ENCODE measurements around the gene APRT. TPM values are rescaled to one million over a fixed set of nuclear protein-coding genes. Genes with fewer than 3 reads are reported as not detected.

APRT gene
- total RNA-seq, 2 experiments from 2014 or later, result 153 to 154 TPM

DNA sequence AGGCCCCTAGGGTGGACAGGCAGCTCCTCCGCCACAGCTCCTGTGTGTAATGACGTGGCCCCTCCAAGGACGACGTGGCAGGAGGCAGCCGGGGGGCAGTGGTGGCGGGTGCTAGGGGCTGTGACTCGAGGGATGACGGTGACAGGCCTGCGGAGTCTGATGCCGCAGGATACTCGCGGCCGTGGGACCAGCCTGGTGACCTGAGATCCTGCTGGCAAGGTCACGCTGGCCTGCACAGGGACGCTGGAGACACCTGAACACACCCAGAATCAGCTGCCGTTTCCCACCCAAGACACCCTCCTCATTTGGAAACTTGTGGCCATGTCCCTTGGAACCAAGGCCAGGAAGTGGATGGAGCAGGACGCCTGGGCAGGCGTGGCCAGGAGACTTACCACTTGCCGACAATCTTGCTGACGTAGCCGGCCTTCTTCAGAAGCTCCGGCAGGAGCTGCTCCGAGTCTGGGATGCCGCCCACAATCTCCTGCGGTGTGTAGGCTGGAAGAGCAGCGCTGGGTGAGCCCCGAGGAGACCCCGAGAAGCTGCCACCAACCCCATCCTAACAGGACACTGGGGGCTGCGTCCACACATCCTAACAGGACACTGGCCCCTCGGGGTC is 29.0 kb upstream of the APRT start:
- Mint-ChIP-seq H3K4me1 (ENCODE audit: low read depth) (no peaks in the 10 kb centered on the region), H3K27ac (no peak overlapping the region), H3K4me3 (no peak overlapping the region), H3K9me3 (no peaks in the 10 kb centered on the region), H3K36me3 (ENCODE audit: low read depth) (peaks cover 10% of the 10 kb centered on the region), H3K27me3 (no peaks in the 10 kb centered on the region)
- intact Hi-C loops (cut with DNase I, micrococcal nuclease), result no loop called here
- H3K36me3 ChIP-seq (ENCODE audit: insufficient read depth, low read length), result peaks cover 27% of the 10 kb centered on the region
- TF ChIP-seq, protein P1, sequence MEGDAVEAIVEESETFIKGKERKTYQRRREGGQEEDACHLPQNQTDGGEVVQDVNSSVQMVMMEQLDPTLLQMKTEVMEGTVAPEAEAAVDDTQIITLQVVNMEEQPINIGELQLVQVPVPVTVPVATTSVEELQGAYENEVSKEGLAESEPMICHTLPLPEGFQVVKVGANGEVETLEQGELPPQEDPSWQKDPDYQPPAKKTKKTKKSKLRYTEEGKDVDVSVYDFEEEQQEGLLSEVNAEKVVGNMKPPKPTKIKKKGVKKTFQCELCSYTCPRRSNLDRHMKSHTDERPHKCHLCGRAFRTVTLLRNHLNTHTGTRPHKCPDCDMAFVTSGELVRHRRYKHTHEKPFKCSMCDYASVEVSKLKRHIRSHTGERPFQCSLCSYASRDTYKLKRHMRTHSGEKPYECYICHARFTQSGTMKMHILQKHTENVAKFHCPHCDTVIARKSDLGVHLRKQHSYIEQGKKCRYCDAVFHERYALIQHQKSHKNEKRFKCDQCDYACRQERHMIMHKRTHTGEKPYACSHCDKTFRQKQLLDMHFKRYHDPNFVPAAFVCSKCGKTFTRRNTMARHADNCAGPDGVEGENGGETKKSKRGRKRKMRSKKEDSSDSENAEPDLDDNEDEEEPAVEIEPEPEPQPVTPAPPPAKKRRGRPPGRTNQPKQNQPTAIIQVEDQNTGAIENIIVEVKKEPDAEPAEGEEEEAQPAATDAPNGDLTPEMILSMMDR (IDR thresholded peaks at IDR 0.05), result no peak
- ChIA-PET POLR2A (no interaction called here), CTCF (no interaction called here)
- H3K4me3 ChIP-seq (ENCODE audit: low read length), result no peak overlapping the region
- H3K27ac ChIP-seq (ENCODE audit: low read depth in 1 of 2, low read length in 2 of 2), result no peak overlapping the region
- H3K4me1 ChIP-seq (ENCODE audit: insufficient read depth, low read length), result no peaks in the 10 kb centered on the region
- no peak for DNase-seq
- no peaks in the 10 kb centered on the region for H3K27me3 ChIP-seq (ENCODE audit: control insufficient read depth in 1 of 2, insufficient read depth in 2 of 2, low read length in 2 of 2)
- H3K9me3 ChIP-seq (ENCODE audit: control insufficient read depth in 1 of 2, insufficient read depth in 1 of 2, low read length in 2 of 2), result no peaks in the 10 kb centered on the region
- no peak for ATAC-seq (ENCODE audit: poor library complexity)

DNA sequence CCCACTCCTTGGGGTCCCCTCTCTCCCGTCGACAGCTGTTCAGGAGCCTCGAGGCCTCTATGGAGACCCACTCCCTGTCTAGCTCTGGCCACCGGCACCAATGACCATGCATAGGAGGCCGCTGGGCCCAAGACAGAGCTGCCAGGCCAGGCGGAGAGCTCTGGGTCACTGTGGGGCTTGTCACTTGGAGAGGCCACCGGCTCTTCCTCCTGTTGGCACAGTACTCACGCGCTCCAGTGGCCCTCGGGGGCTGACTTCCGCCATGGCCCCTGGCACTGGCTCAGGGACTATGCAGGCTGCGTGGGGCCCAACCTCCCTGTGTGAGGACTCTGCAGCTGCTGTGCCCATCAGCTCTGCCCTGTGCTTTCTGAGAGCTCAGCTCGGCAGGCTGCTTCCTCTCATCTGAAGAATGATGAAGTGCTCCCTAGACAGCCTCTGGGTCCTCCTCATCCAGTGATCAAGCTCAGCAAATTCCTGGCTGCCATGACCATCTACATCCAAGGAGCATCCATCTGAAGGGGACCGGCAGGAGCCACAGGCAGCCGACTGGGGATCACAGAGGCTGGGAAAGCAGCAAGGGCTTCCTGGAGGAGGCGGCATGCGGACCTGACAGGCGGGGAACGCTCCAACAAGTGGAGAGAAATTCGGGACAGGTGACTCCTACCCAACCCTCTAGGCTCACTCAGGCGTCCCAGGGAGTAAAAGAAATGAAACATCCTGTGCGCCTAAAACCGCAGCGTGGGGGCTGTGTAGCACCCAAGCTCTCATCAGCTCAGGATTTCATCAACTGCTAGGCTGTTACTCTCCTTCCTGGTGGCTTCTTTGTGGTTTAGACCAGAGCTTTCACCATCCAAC is 28.2 kb upstream of the APRT start:
- DNase-seq, result no peak
- Histone ChIP-seq H3K4me1 (ENCODE audit: insufficient read depth, low read length) (no peaks in the 10 kb centered on the region), H3K36me3 (ENCODE audit: insufficient read depth, low read length) (peaks cover 27% of the 10 kb centered on the region), H3K27me3 (ENCODE audit: control insufficient read depth in 1 of 2, insufficient read depth in 2 of 2, low read length in 2 of 2) (no peaks in the 10 kb centered on the region), H3K9me3 (ENCODE audit: control insufficient read depth in 1 of 2, insufficient read depth in 1 of 2, low read length in 2 of 2) (no peaks in the 10 kb centered on the region), H3K4me3 (ENCODE audit: low read length) (no peak overlapping the region), H3K27ac (ENCODE audit: low read depth in 1 of 2, low read length in 2 of 2) (no peak overlapping the region)
- POLR2A ChIA-PET, result no interaction called here
- H3K27ac Mint-ChIP-seq, result no peak overlapping the region
- no peaks in the 10 kb centered on the region for H3K4me1 Mint-ChIP-seq (ENCODE audit: low read depth)
- TF ChIP-seq, protein P1 (IDR thresholded peaks at IDR 0.05), result no peak
- ATAC-seq (ENCODE audit: poor library complexity), result no peak
- no peaks in the 10 kb centered on the region for H3K27me3 Mint-ChIP-seq
- H3K36me3 Mint-ChIP-seq (ENCODE audit: low read depth), result peaks cover 10% of the 10 kb centered on the region
- H3K9me3 Mint-ChIP-seq, result no peaks in the 10 kb centered on the region
- H3K4me3 Mint-ChIP-seq, result no peak overlapping the region
- CTCF ChIA-PET, result no interaction called here
- intact Hi-C loops (cut with DNase I, micrococcal nuclease), result no loop called here

DNA sequence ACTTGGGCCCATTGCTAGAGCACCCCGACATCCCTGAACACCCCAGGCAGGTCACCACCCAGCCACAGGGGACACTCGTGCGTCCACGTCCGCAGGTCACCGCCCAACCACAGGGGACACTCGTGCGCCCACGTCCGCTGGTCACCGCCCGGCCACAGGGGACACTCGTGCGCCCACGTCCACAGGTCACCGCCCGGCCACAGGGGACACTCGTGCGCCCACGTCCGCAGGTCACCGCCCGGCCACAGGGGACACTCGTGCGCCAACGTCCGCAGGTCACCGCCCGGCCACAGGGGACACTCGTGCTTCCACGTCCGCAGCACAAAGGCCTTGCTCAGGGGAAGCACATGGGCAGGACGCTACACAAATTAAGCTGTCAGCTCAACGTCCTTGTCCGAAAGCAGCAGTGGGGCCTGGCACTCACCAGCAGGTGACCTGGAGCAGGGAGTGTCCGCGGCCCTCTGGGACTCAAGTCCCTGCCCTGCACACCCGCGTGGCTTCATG is 27.4 kb upstream of the APRT start:
- TF ChIP-seq, protein P1 (IDR thresholded peaks at IDR 0.05), result no peak
- POLR2A ChIA-PET, result no interaction called here

More for the DNA sequence above, 27.4 kb upstream of the APRT start:
- Histone ChIP-seq H3K27ac (ENCODE audit: low read depth in 1 of 2, low read length in 2 of 2) (no peak overlapping the region), H3K4me1 (ENCODE audit: insufficient read depth, low read length) (no peaks in the 10 kb centered on the region), H3K36me3 (ENCODE audit: insufficient read depth, low read length) (peaks cover 27% of the 10 kb centered on the region), H3K4me3 (ENCODE audit: low read length) (no peak overlapping the region), H3K27me3 (ENCODE audit: control insufficient read depth in 1 of 2, insufficient read depth in 2 of 2, low read length in 2 of 2) (no peaks in the 10 kb centered on the region), H3K9me3 (ENCODE audit: control insufficient read depth in 1 of 2, insufficient read depth in 1 of 2, low read length in 2 of 2) (no peaks in the 10 kb centered on the region)
- no peak for ATAC-seq (ENCODE audit: poor library complexity)
- Mint-ChIP-seq H3K36me3 (ENCODE audit: low read depth) (peaks cover 10% of the 10 kb centered on the region), H3K4me1 (ENCODE audit: low read depth) (no peaks in the 10 kb centered on the region), H3K9me3 (no peaks in the 10 kb centered on the region), H3K27ac (no peak overlapping the region), H3K27me3 (no peaks in the 10 kb centered on the region), H3K4me3 (no peak overlapping the region)
- DNase-seq, result no peak
- CTCF ChIA-PET, result no interaction called here
- intact Hi-C loops (cut with DNase I, micrococcal nuclease), result no loop called here
